NCI-H128 (cell line): Measurements from ENCODE around the gene OR7C1.
"Not testable (repeated sequence)": the region's sequence is repeated elsewhere in the genome, so short reads cannot be mapped to it uniquely, and the experiment has no call there.

Experiments used
- DNase-seq: peaks from one replicate; lab custom pipeline; 2025; ENCODE audit not compliant: unreplicated experiment; lab: John Stamatoyannopoulos, UW

The OR7C1 gene

GRCh38 chr19:14785102-14785793 lies 49.7 kb downstream of the OR7C1 start:
- not testable (repeated sequence) for DNase-seq

- DNase-seq, result not testable (repeated sequence)
These were observed 50.3 kb downstream of the OR7C1 start for GRCh38 chr19:14784730-14785101.

- not testable (repeated sequence) for DNase-seq
These were observed 51.5 kb downstream of the OR7C1 start for GRCh38 chr19:14783410-14783998.

- DNase-seq, result no peak
These were observed 52.2 kb downstream of the OR7C1 start for GRCh38 chr19:14782626-14783409.

- not testable (repeated sequence) for DNase-seq
These were observed 53.1 kb downstream of the OR7C1 start for GRCh38 chr19:14781713-14782536.

- DNase-seq, result not testable (repeated sequence)
These were observed 54.3 kb downstream of the OR7C1 start for GRCh38 chr19:14780622-14781225.

- no peak for DNase-seq
These were observed 55.8 kb downstream of the OR7C1 start for GRCh38 chr19:14779151-14779550.

- not testable (repeated sequence) for DNase-seq
These were observed 56.7 kb downstream of the OR7C1 start, which contains the start of gene ADGRE2 for GRCh38 chr19:14778110-14778845. ADGRE2 (minus strand) TSS chr19:14778560; CDS start chr19:14776756, 1,804 bp downstream.

GRCh38 chr19:14777645-14778044 lies 57.3 kb downstream of the OR7C1 start:
- DNase-seq, result not testable (repeated sequence)

GRCh38 chr19:14775869-14776586 lies 59.0 kb downstream of the OR7C1 start:
- DNase-seq, result no peak

- not testable (repeated sequence) for DNase-seq
These were observed 59.7 kb downstream of the OR7C1 start for GRCh38 chr19:14775326-14775725.

GRCh38 chr19:14774373-14774772 lies 60.6 kb downstream of the OR7C1 start:
- DNase-seq, result no peak

GRCh38 chr19:14773722-14774121 lies 61.3 kb downstream of the OR7C1 start:
- DNase-seq, result not testable (repeated sequence)

GRCh38 chr19:14772995-14773394 lies 62.0 kb downstream of the OR7C1 start:
- no peak for DNase-seq

GRCh38 chr19:14772467-14772866 lies 62.5 kb downstream of the OR7C1 start:
- DNase-seq, result no peak

- no peak for DNase-seq
These were observed 63.8 kb downstream of the OR7C1 start for GRCh38 chr19:14770944-14771839.

GRCh38 chr19:14770136-14770535 lies 64.8 kb downstream of the OR7C1 start:
- no peak for DNase-seq

GRCh38 chr19:14769201-14769600 lies 65.8 kb downstream of the OR7C1 start:
- no peak for DNase-seq
